Measurements from ENCODE around the gene ZNF681.

Gene ZNF681

GRCh38 chr19:23770672-23771250 lies 12.1 kb upstream of the ZNF681 start:
- H3F3A ChIP-seq (ENCODE audit: control insufficient read depth, insufficient read depth) = no peaks in the 10 kb centered on the region
- H4K20me1 ChIP-seq (ENCODE audit: control insufficient read depth, insufficient read depth, low read depth, low read length) = no peaks in the 10 kb centered on the region
- H3K36me3 ChIP-seq (ENCODE audit: control insufficient read depth, low read length) = no peaks in the 10 kb centered on the region
- TF ChIP-seq CTCF (IDR thresholded peaks at IDR 0.05; ENCODE audit: low read depth, low read length, poor library complexity, severe bottlenecking) (no peak), EZH2phosphoT487 (IDR thresholded peaks at IDR 0.05; ENCODE audit: borderline replicate concordance, low read length) (no peak)
- no peaks in the 10 kb centered on the region for H3K9me2 ChIP-seq (replicated peaks; ENCODE audit: control insufficient read depth, low read length)
- H3K4me1 ChIP-seq (ENCODE audit: control insufficient read depth, low read length) = no peaks in the 10 kb centered on the region
- no peak overlapping the region for H3K27ac ChIP-seq (ENCODE audit: low read depth, low read length)
- no peaks in the 10 kb centered on the region for H3K27me3 ChIP-seq (ENCODE audit: control insufficient read depth, low read length)
- no peaks in the 10 kb centered on the region for H3K79me2 ChIP-seq (ENCODE audit: control insufficient read depth, low read length)
- no peak overlapping the region for H3K4me3 ChIP-seq (ENCODE audit: low read length)
- no peak overlapping the region for H3K4me2 ChIP-seq (ENCODE audit: low read length)
- H3K9me3 ChIP-seq (ENCODE audit: control insufficient read depth, insufficient read depth, low read length) = no peaks in the 10 kb centered on the region; the same call in 1 of the 2 replicates

GRCh38 chr19:23769691-23770468 lies 11.2 kb upstream of the ZNF681 start:
- no peak overlapping the region for H3K27ac ChIP-seq (ENCODE audit: low read depth, low read length)
- no peaks in the 10 kb centered on the region for H3K36me3 ChIP-seq (ENCODE audit: control insufficient read depth, low read length)
- no peaks in the 10 kb centered on the region for H4K20me1 ChIP-seq (ENCODE audit: control insufficient read depth, insufficient read depth, low read depth, low read length)
- H3K79me2 ChIP-seq (ENCODE audit: control insufficient read depth, low read length) = no peaks in the 10 kb centered on the region
- H3K4me1 ChIP-seq (ENCODE audit: control insufficient read depth, low read length) = no peaks in the 10 kb centered on the region
- H3K9me2 ChIP-seq (replicated peaks; ENCODE audit: control insufficient read depth, low read length) = no peaks in the 10 kb centered on the region
- no peak overlapping the region for H3K4me3 ChIP-seq (ENCODE audit: low read length)
- H3K4me2 ChIP-seq (ENCODE audit: low read length) = no peak overlapping the region
- TF ChIP-seq CTCF (IDR thresholded peaks at IDR 0.05; ENCODE audit: low read depth, low read length, poor library complexity, severe bottlenecking) (no peak), EZH2phosphoT487 (IDR thresholded peaks at IDR 0.05; ENCODE audit: borderline replicate concordance, low read length) (no peak)
- H3K27me3 ChIP-seq (ENCODE audit: control insufficient read depth, low read length) = no peaks in the 10 kb centered on the region
- no peaks in the 10 kb centered on the region for H3F3A ChIP-seq (ENCODE audit: control insufficient read depth, insufficient read depth)
- H3K9me3 ChIP-seq (ENCODE audit: control insufficient read depth, insufficient read depth, low read length) = no peaks in the 10 kb centered on the region; the same call in 1 of the 2 replicates

GRCh38 chr19:23766951-23767350 lies 8.3 kb upstream of the ZNF681 start:
- Histone ChIP-seq H3K36me3 (ENCODE audit: control insufficient read depth, low read length) (no peaks in the 10 kb centered on the region), H3K79me2 (ENCODE audit: control insufficient read depth, low read length) (no peaks in the 10 kb centered on the region), H4K20me1 (ENCODE audit: control insufficient read depth, insufficient read depth, low read depth, low read length) (no peaks in the 10 kb centered on the region), H3K27ac (ENCODE audit: low read depth, low read length) (no peak overlapping the region), H3K4me2 (ENCODE audit: low read length) (no peak overlapping the region), H3K4me3 (ENCODE audit: low read length) (no peak overlapping the region), H3F3A (ENCODE audit: control insufficient read depth, insufficient read depth) (no peaks in the 10 kb centered on the region), H3K27me3 (ENCODE audit: control insufficient read depth, low read length) (no peaks in the 10 kb centered on the region), H3K9me3 (ENCODE audit: control insufficient read depth, insufficient read depth, low read length) (peaks cover 7% of the 10 kb centered on the region; the same call in 1 of the 2 replicates), H3K4me1 (ENCODE audit: control insufficient read depth, low read length) (0 out of 2 replicates have a peak, but pooled peaks cover 3% of the 10 kb centered on the region), H3K9me2 (replicated peaks; ENCODE audit: control insufficient read depth, low read length) (no peaks in the 10 kb centered on the region)
- TF ChIP-seq CTCF (IDR thresholded peaks at IDR 0.05; ENCODE audit: low read depth, low read length, poor library complexity, severe bottlenecking) = no peak
- no peak for TF ChIP-seq EZH2phosphoT487 (IDR thresholded peaks at IDR 0.05; ENCODE audit: borderline replicate concordance, low read length)
